ENCODE measurements around the gene PDLIM5.

The PDLIM5 gene

GRCh38 chr4:94412019-94412657 is 39.6 kb upstream of the PDLIM5 start:
- H3K36me3 ChIP-seq (ENCODE audit: control insufficient read depth, insufficient read depth, low read length) = no peaks in the 10 kb centered on the region
- H3K4me3 ChIP-seq (ENCODE audit: low read depth, low read length) = no peak overlapping the region
- no peak overlapping the region for H3K27ac ChIP-seq (ENCODE audit: low read depth, low read length)
- peaks cover 34% of the 10 kb centered on the region for H3K4me1 ChIP-seq (ENCODE audit: control insufficient read depth, insufficient read depth, low read length)
- no peak overlapping the region for H3K9ac ChIP-seq (ENCODE audit: low read depth, low read length)
- no peaks in the 10 kb centered on the region for H3K27me3 ChIP-seq (ENCODE audit: control insufficient read depth, insufficient read depth, low read length)
- no peaks in the 10 kb centered on the region for H3K9me3 ChIP-seq (ENCODE audit: control insufficient read depth, insufficient read depth, low read length)

DNA sequence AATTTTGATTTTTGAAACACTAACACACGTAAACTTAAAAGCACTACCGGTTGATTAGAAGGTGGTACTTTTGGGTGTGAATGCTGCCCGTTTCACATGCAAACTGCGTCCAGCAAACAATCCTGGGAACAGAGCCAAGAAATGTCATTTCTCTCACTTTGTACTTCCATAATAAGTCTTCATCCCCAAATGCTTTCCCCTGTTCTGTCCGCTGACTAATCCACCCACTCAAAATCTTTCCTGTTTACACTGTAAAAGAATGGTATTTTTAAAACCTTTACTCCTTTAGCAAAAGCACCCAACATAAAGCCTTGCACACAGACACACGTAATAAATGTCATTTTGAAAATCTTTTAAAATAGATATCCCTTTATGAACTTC is 39.1 kb upstream of the PDLIM5 start:
- H3K4me1 ChIP-seq (ENCODE audit: control insufficient read depth, insufficient read depth, low read length) = peaks cover 34% of the 10 kb centered on the region
- no peak overlapping the region for H3K4me3 ChIP-seq (ENCODE audit: low read depth, low read length)
- no peaks in the 10 kb centered on the region for H3K36me3 ChIP-seq (ENCODE audit: control insufficient read depth, insufficient read depth, low read length)
- H3K27me3 ChIP-seq (ENCODE audit: control insufficient read depth, insufficient read depth, low read length) = no peaks in the 10 kb centered on the region
- no peak overlapping the region for H3K27ac ChIP-seq (ENCODE audit: low read depth, low read length)
- no peaks in the 10 kb centered on the region for H3K9me3 ChIP-seq (ENCODE audit: control insufficient read depth, insufficient read depth, low read length)
- no peak overlapping the region for H3K9ac ChIP-seq (ENCODE audit: low read depth, low read length)

- Histone ChIP-seq H3K27me3 (ENCODE audit: control insufficient read depth, insufficient read depth, low read length) (no peaks in the 10 kb centered on the region), H3K36me3 (ENCODE audit: control insufficient read depth, insufficient read depth, low read length) (no peaks in the 10 kb centered on the region), H3K4me1 (ENCODE audit: control insufficient read depth, insufficient read depth, low read length) (peaks cover 34% of the 10 kb centered on the region), H3K9me3 (ENCODE audit: control insufficient read depth, insufficient read depth, low read length) (no peaks in the 10 kb centered on the region), H3K9ac (ENCODE audit: low read depth, low read length) (no peak overlapping the region), H3K27ac (ENCODE audit: low read depth, low read length) (no peak overlapping the region), H3K4me3 (ENCODE audit: low read depth, low read length) (no peak overlapping the region)
Measured at GRCh38 chr4:94413085-94413840, 38.5 kb upstream of the PDLIM5 start.

DNA sequence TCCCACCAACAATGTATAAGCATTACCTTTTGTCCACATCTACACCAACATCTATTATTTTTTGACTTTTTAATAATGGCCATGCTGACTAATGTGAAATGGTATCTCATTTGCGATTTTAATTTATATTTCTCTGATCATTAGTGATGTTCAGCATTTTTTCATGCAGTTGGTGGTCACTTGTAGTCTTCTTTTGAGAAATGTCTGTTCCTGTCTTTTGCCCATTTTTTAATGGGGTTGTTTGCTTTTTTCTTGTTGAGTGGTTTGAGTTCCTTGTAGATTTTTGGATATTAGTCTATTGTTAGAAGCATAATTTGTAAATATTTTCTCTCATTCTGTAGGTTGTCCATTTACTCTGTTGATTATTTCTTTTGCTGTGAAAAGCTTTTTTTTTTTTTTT is 36.8 kb upstream of the PDLIM5 start:
- Histone ChIP-seq H3K4me3 (ENCODE audit: low read depth, low read length) (no peak overlapping the region), H3K27ac (ENCODE audit: low read depth, low read length) (no peak overlapping the region), H3K27me3 (ENCODE audit: control insufficient read depth, insufficient read depth, low read length) (no peaks in the 10 kb centered on the region), H3K4me1 (ENCODE audit: control insufficient read depth, insufficient read depth, low read length) (peaks cover 37% of the 10 kb centered on the region), H3K9me3 (ENCODE audit: control insufficient read depth, insufficient read depth, low read length) (no peaks in the 10 kb centered on the region), H3K36me3 (ENCODE audit: control insufficient read depth, insufficient read depth, low read length) (no peaks in the 10 kb centered on the region), H3K9ac (ENCODE audit: low read depth, low read length) (no peak overlapping the region)

- H3K27me3 ChIP-seq (ENCODE audit: control insufficient read depth, insufficient read depth, low read length) = no peaks in the 10 kb centered on the region
Measured at GRCh38 chr4:94415448-94415847, 36.3 kb upstream of the PDLIM5 start.

GRCh38 chr4:94416335-94416734 is 35.4 kb upstream of the PDLIM5 start:
- no peak overlapping the region for H3K4me3 ChIP-seq (ENCODE audit: low read depth, low read length)

More at GRCh38 chr4:94415448-94415847, 36.3 kb upstream of the PDLIM5 start:
- Histone ChIP-seq H3K9me3 (ENCODE audit: control insufficient read depth, insufficient read depth, low read length) (no peaks in the 10 kb centered on the region), H3K36me3 (ENCODE audit: control insufficient read depth, insufficient read depth, low read length) (no peaks in the 10 kb centered on the region), H3K27ac (ENCODE audit: low read depth, low read length) (no peak overlapping the region), H3K4me3 (ENCODE audit: low read depth, low read length) (no peak overlapping the region), H3K9ac (ENCODE audit: low read depth, low read length) (no peak overlapping the region), H3K4me1 (ENCODE audit: control insufficient read depth, insufficient read depth, low read length) (peaks cover 38% of the 10 kb centered on the region)

DNA sequence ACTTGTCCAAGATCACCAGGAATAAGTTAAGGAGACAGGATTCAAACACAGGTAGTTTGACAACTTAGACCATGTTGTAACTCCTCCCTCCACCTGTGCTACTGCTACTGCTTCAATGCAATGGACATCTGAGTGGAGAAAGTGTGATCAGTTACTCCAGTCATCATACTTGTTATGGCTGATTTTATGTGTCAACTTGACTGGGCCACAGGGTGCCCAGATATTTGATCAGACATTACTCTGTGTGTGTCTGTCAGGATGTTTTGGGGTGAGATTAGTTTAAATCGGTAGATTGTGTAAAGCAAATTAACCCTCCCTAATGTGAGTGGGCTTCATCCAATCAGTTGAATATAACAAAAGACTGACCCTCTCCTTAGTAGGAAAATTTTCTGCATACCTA is 34.8 kb upstream of the PDLIM5 start:
- Histone ChIP-seq H3K4me3 (ENCODE audit: low read depth, low read length) (no peak overlapping the region), H3K9me3 (ENCODE audit: control insufficient read depth, insufficient read depth, low read length) (no peaks in the 10 kb centered on the region), H3K4me1 (ENCODE audit: control insufficient read depth, insufficient read depth, low read length) (peaks cover 35% of the 10 kb centered on the region), H3K36me3 (ENCODE audit: control insufficient read depth, insufficient read depth, low read length) (no peaks in the 10 kb centered on the region), H3K27me3 (ENCODE audit: control insufficient read depth, insufficient read depth, low read length) (no peaks in the 10 kb centered on the region), H3K27ac (ENCODE audit: low read depth, low read length) (no peak overlapping the region), H3K9ac (ENCODE audit: low read depth, low read length) (no peak overlapping the region)

More at GRCh38 chr4:94416335-94416734, 35.4 kb upstream of the PDLIM5 start:
- Histone ChIP-seq H3K9ac (ENCODE audit: low read depth, low read length) (no peak overlapping the region), H3K36me3 (ENCODE audit: control insufficient read depth, insufficient read depth, low read length) (no peaks in the 10 kb centered on the region), H3K9me3 (ENCODE audit: control insufficient read depth, insufficient read depth, low read length) (no peaks in the 10 kb centered on the region), H3K27ac (ENCODE audit: low read depth, low read length) (no peak overlapping the region), H3K4me1 (ENCODE audit: control insufficient read depth, insufficient read depth, low read length) (peaks cover 35% of the 10 kb centered on the region), H3K27me3 (ENCODE audit: control insufficient read depth, insufficient read depth, low read length) (no peaks in the 10 kb centered on the region)

GRCh38 chr4:94419549-94419948 is 32.2 kb upstream of the PDLIM5 start:
- Histone ChIP-seq H3K27me3 (ENCODE audit: control insufficient read depth, insufficient read depth, low read length) (no peaks in the 10 kb centered on the region), H3K36me3 (ENCODE audit: control insufficient read depth, insufficient read depth, low read length) (no peaks in the 10 kb centered on the region), H3K27ac (ENCODE audit: low read depth, low read length) (peak overlapping the region; percentile 34), H3K4me3 (ENCODE audit: low read depth, low read length) (no peak overlapping the region), H3K9me3 (ENCODE audit: control insufficient read depth, insufficient read depth, low read length) (no peaks in the 10 kb centered on the region), H3K9ac (ENCODE audit: low read depth, low read length) (no peak overlapping the region), H3K4me1 (ENCODE audit: control insufficient read depth, insufficient read depth, low read length) (peaks cover 18% of the 10 kb centered on the region)

DNA sequence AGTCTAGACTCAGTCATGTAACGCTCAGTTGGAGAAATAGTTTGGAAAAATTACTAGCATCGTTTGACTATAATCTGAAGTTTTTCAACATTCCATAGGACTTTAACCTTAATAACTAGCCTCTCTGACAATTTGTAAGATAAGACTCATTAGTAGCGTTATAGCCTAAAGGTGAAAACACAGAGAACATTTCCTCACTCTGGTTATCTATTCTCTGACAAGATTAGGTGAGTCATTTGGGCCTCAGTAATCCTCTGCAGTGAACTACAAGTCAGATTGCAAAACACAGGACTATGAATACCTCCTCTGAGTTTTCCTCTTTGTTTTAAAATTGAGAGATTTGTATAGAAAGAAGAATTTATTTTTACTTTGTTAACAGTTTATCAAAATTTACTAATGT is 31.8 kb upstream of the PDLIM5 start:
- H3K4me1 ChIP-seq (ENCODE audit: control insufficient read depth, insufficient read depth, low read length) = peaks cover 15% of the 10 kb centered on the region
- no peaks in the 10 kb centered on the region for H3K9me3 ChIP-seq (ENCODE audit: control insufficient read depth, insufficient read depth, low read length)
- no peak overlapping the region for H3K9ac ChIP-seq (ENCODE audit: low read depth, low read length)
- H3K36me3 ChIP-seq (ENCODE audit: control insufficient read depth, insufficient read depth, low read length) = no peaks in the 10 kb centered on the region
- peak overlapping the region; percentile 34 for H3K27ac ChIP-seq (ENCODE audit: low read depth, low read length)
- no peaks in the 10 kb centered on the region for H3K27me3 ChIP-seq (ENCODE audit: control insufficient read depth, insufficient read depth, low read length)
- H3K4me3 ChIP-seq (ENCODE audit: low read depth, low read length) = no peak overlapping the region

GRCh38 chr4:94420356-94420755 is 31.4 kb upstream of the PDLIM5 start:
- Histone ChIP-seq H3K36me3 (ENCODE audit: control insufficient read depth, insufficient read depth, low read length) (no peaks in the 10 kb centered on the region), H3K4me1 (ENCODE audit: control insufficient read depth, insufficient read depth, low read length) (peaks cover 14% of the 10 kb centered on the region), H3K9me3 (ENCODE audit: control insufficient read depth, insufficient read depth, low read length) (no peaks in the 10 kb centered on the region), H3K27ac (ENCODE audit: low read depth, low read length) (no peak overlapping the region), H3K4me3 (ENCODE audit: low read depth, low read length) (no peak overlapping the region), H3K9ac (ENCODE audit: low read depth, low read length) (no peak overlapping the region), H3K27me3 (ENCODE audit: control insufficient read depth, insufficient read depth, low read length) (no peaks in the 10 kb centered on the region)

DNA sequence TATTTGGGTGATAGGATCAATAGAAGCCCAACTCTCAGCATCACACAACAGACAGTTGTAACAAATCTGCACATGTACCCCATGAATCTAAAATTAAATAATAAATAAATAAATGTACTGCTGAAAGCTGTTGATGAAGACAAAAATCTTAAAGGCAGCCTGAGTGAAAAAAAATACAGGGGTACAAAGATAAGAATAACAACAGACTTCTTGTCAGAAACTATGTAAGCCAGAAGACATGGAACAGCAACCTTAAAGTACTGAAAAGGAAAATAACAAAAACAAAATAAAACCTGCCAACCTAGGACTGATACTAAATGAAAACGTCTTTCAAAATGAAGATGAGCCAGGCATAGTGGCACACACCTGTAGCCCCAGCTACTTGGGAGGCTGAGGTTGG is 25.0 kb upstream of the PDLIM5 start:
- peaks cover 13% of the 10 kb centered on the region for H3K9me3 ChIP-seq (ENCODE audit: control insufficient read depth, insufficient read depth, low read length)
- H3K4me3 ChIP-seq (ENCODE audit: low read depth, low read length) = no peak overlapping the region
- H3K4me1 ChIP-seq (ENCODE audit: control insufficient read depth, insufficient read depth, low read length) = no peaks in the 10 kb centered on the region
- H3K27ac ChIP-seq (ENCODE audit: low read depth, low read length) = no peak overlapping the region
- no peaks in the 10 kb centered on the region for H3K36me3 ChIP-seq (ENCODE audit: control insufficient read depth, insufficient read depth, low read length)
- no peak overlapping the region for H3K9ac ChIP-seq (ENCODE audit: low read depth, low read length)
- H3K27me3 ChIP-seq (ENCODE audit: control insufficient read depth, insufficient read depth, low read length) = no peaks in the 10 kb centered on the region
